Calu3 (cell line): ENCODE data around the gene CZIB. TPM values are rescaled to one million over a fixed set of nuclear protein-coding genes. Genes with fewer than 3 reads are reported as not detected.

ENCODE experiments used
- BruUV-seq: library from RNA; stranded (reverse); fragments of 400-500 nt; replicated peaks from 2 replicates; lab custom pipeline; 2021; lab: Mats Ljungman, UMichigan
- CTCF ChIA-PET: fragments of 300-600 bp; sonication (Branson Sonifier 250); formaldehyde crosslinking; loops from one replicate; lab custom pipeline; 2022; ENCODE audit warnings: antibody characterized with exemption; lab: Charles Lee
- DNase-seq: peaks from one replicate; pipeline ENCODE4 v3.0.0; 2022
- H3K27ac Mint-ChIP-seq: one replicate; pipeline ENCODE4 v1.8.0; 2022; ENCODE audit warnings: mixed read lengths; ENCODE audit not compliant: unreplicated experiment
- H3K27me3 Mint-ChIP-seq: one replicate; pipeline ENCODE4 v1.8.0; 2022; ENCODE audit warnings: mixed read lengths; ENCODE audit not compliant: unreplicated experiment
- H3K36me3 Mint-ChIP-seq: one replicate; pipeline ENCODE4 v1.8.0; 2022; ENCODE audit warnings: mild to moderate bottlenecking, moderate library complexity, mixed read lengths; ENCODE audit not compliant: insufficient read depth, unreplicated experiment
- H3K4me1 Mint-ChIP-seq: one replicate; pipeline ENCODE4 v1.8.0; 2022; ENCODE audit warnings: mild to moderate bottlenecking, low read depth, mixed read lengths; ENCODE audit not compliant: unreplicated experiment
- H3K4me3 Mint-ChIP-seq: one replicate; pipeline ENCODE4 v1.8.0; 2022; ENCODE audit warnings: mild to moderate bottlenecking, low read depth, moderate library complexity, mixed read lengths; ENCODE audit not compliant: unreplicated experiment
- H3K9me3 Mint-ChIP-seq: one replicate; pipeline ENCODE4 v1.8.0; 2022; ENCODE audit warnings: low read depth, mixed read lengths; ENCODE audit not compliant: unreplicated experiment
- CTCF ChIP-seq: fragments of 200-600 bp; IDR thresholded peaks from one replicate; pipeline ENCODE4 v1.8.0; 2022; ENCODE audit warnings: antibody characterized with exemption; ENCODE audit not compliant: unreplicated experiment
- intact Hi-C: fragments of 100-400 bp; cut with micrococcal nuclease; formaldehyde crosslinking; loops from one replicate; pipeline ENCODE4 v1.10.0; 2022; ENCODE audit not compliant: unreplicated experiment
- total RNA-seq: library from RNA; stranded (reverse); gene quantifications from 2 replicates; pipeline ENCODE4 v1.2.3, GENCODE V29; 2022

The CZIB gene
- total RNA-seq, 1 experiment from 2014 or later: 34.1 TPM

GRCh38 chr1:53259932-53260331 is 39.5 kb upstream of the CZIB start:
- CTCF ChIA-PET: no interaction called here
- H3K36me3 Mint-ChIP-seq: peaks cover 36% of the 10 kb centered on the region
- intact Hi-C loops: no loop called here
- no peaks in the 10 kb centered on the region for H3K4me1 Mint-ChIP-seq
- TF ChIP-seq CTCF: no peak
- BruUV-seq: no TSS peak
- H3K9me3 Mint-ChIP-seq: no peaks in the 10 kb centered on the region
- no peaks in the 10 kb centered on the region for H3K27me3 Mint-ChIP-seq
- H3K27ac Mint-ChIP-seq: no peak overlapping the region
- no peak overlapping the region for H3K4me3 Mint-ChIP-seq
- DNase-seq: no peak

- Mint-ChIP-seq H3K4me3 (no peak overlapping the region), H3K36me3 (peaks cover 28% of the 10 kb centered on the region), H3K27me3 (no peaks in the 10 kb centered on the region), H3K9me3 (no peaks in the 10 kb centered on the region), H3K27ac (no peak overlapping the region), H3K4me1 (no peaks in the 10 kb centered on the region)
- BruUV-seq: no TSS peak
- TF ChIP-seq CTCF: no peak
- CTCF ChIA-PET: no interaction called here
- DNase-seq: no peak
- intact Hi-C loops: no loop called here
Observed at GRCh38 chr1:53258216-53258615, 37.8 kb upstream of the CZIB start.

- Mint-ChIP-seq H3K4me3 (no peak overlapping the region), H3K36me3 (peaks cover 22% of the 10 kb centered on the region)
- intact Hi-C loops: no loop called here
Observed at GRCh38 chr1:53257454-53258081, 37.1 kb upstream of the CZIB start.

GRCh38 chr1:53256511-53257453 is 36.3 kb upstream of the CZIB start:
- H3K27ac Mint-ChIP-seq: no peak overlapping the region
- CTCF ChIA-PET: no interaction called here
- H3K4me1 Mint-ChIP-seq: no peaks in the 10 kb centered on the region
- no peak overlapping the region for H3K4me3 Mint-ChIP-seq
- no TSS peak for BruUV-seq
- no peak for TF ChIP-seq CTCF
- H3K27me3 Mint-ChIP-seq: no peaks in the 10 kb centered on the region
- DNase-seq: no peak
- H3K36me3 Mint-ChIP-seq: peaks cover 29% of the 10 kb centered on the region
- intact Hi-C loops: no loop called here
- H3K9me3 Mint-ChIP-seq: no peaks in the 10 kb centered on the region

More at GRCh38 chr1:53257454-53258081, 37.1 kb upstream of the CZIB start:
- BruUV-seq: no TSS peak
- H3K27me3 Mint-ChIP-seq: no peaks in the 10 kb centered on the region
- TF ChIP-seq CTCF: no peak
- H3K27ac Mint-ChIP-seq: no peak overlapping the region
- no peak for DNase-seq
- H3K4me1 Mint-ChIP-seq: no peaks in the 10 kb centered on the region
- no peaks in the 10 kb centered on the region for H3K9me3 Mint-ChIP-seq
- CTCF ChIA-PET: no interaction called here
